ENCODE measurements around the gene JARID2. TPM values are rescaled to one million over a fixed set of nuclear protein-coding genes. Genes with fewer than 3 reads are reported as not detected.

Gene JARID2
- total RNA-seq, 2 donors from 2014 or later: 8.3 to 12.8 TPM

- ATAC-seq (ENCODE audit: insufficient number of reproducible peaks, low FRiP score, low read depth) (no peak), DNase-seq (ENCODE audit: low spot score) (no peak)
- TF ChIP-seq CTCF (IDR thresholded peaks at IDR 0.05): no peak
- Histone ChIP-seq H3K36me3 (no peaks in the 10 kb centered on the region), H3K27me3 (replicated peaks; ENCODE audit: insufficient read depth) (no peaks in the 10 kb centered on the region), H3K4me1 (ENCODE audit: control insufficient read depth in 1 of 2, low read depth in 2 of 2) (peaks cover 5 to 15% of the 10 kb centered on the region in 2 donors), H3K9me3 (no peaks in the 10 kb centered on the region), H3K4me3 (no peak overlapping the region), H3K27ac (no peak overlapping the region)
Measured at GRCh38 chr6:15346315-15346714, 100.4 kb downstream of the JARID2 start.

- peaks cover 10 to 27% of the 10 kb centered on the region in 2 donors for H3K4me1 ChIP-seq (ENCODE audit: control insufficient read depth in 1 of 2, low read depth in 2 of 2)
- no peak overlapping the region for H3K4me3 ChIP-seq
- H3K9me3 ChIP-seq: no peaks in the 10 kb centered on the region
- H3K27ac ChIP-seq: no peak overlapping the region
- DNase-seq (ENCODE audit: low spot score) (no peak), ATAC-seq (ENCODE audit: insufficient number of reproducible peaks, low FRiP score, low read depth) (no peak)
- no peaks in the 10 kb centered on the region for H3K27me3 ChIP-seq (replicated peaks; ENCODE audit: insufficient read depth)
- TF ChIP-seq CTCF (IDR thresholded peaks at IDR 0.05): no peak
- no peaks in the 10 kb centered on the region for H3K36me3 ChIP-seq
Measured at GRCh38 chr6:15348528-15348927, 102.7 kb downstream of the JARID2 start.

DNA sequence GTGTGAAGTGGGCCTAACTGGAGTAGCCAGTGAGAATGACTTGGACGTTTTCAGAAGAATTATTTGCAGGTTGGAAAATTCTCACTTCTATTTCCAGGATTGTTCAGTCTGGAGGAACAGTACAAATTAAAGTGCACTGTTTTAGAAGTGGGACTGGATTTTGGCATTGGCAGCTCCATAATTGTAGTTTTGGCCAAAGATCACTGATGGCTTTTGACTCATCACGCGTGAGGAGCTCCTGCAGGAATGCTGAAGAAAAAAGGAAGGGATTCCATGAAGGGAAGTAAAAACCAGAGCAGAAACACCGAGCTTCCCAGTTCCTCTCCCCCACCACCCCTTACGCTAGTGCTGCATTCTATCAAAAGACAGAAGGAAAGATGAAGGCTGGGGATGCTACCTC lies 103.5 kb downstream of the JARID2 start:
- Histone ChIP-seq H3K9me3 (no peaks in the 10 kb centered on the region), H3K36me3 (no peaks in the 10 kb centered on the region), H3K27ac (no peak overlapping the region), H3K27me3 (replicated peaks; ENCODE audit: insufficient read depth) (no peaks in the 10 kb centered on the region), H3K4me3 (no peak overlapping the region), H3K4me1 (ENCODE audit: control insufficient read depth in 1 of 2, low read depth in 2 of 2) (peaks cover 10 to 27% of the 10 kb centered on the region in 2 donors)
- ATAC-seq (ENCODE audit: insufficient number of reproducible peaks, low FRiP score, low read depth) (no peak), DNase-seq (ENCODE audit: low spot score) (no peak)
- TF ChIP-seq CTCF (IDR thresholded peaks at IDR 0.05): no peak

DNA sequence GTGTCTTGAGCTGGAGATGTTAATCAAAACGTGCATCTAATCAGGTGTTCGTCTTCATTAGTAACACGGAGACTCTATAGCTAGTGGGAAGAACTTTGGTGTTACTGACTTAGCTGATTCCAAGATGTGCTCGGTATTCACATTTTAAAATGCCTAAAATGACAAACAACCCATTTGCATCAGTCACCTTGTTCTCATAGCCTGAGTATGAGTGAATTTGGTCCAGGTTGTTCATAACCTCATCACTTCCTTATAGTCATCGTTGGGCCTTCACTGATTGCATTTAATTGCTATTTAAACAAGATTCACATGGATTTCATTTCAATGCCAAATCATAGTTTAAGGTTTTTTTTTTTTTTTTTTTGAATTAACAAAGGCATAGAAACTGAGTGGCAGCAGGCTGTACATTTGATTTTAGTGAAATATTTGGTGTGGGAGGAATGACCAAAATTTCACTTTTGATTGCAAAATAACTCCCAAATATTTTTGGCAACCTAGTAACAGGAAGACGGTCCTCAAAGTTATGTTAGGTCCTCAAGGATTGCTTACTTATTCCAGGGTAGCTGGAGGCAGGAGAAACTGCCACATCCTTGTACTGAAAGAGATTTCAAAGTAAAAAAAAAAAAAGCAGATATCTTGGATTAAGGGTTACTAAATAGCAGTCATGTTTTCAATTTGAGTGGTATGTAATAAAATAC lies 104.7 kb downstream of the JARID2 start:
- H3K9me3 ChIP-seq: no peaks in the 10 kb centered on the region
- H3K36me3 ChIP-seq: no peaks in the 10 kb centered on the region
- H3K4me3 ChIP-seq: no peak overlapping the region
- H3K4me1 ChIP-seq (ENCODE audit: control insufficient read depth in 1 of 2, low read depth in 2 of 2): peaks cover 10 to 27% of the 10 kb centered on the region in 2 donors
- no peak for TF ChIP-seq CTCF (IDR thresholded peaks at IDR 0.05)
- no peak for DNase-seq (ENCODE audit: low spot score)
- no peak overlapping the region for H3K27ac ChIP-seq
- ATAC-seq (ENCODE audit: insufficient number of reproducible peaks, low FRiP score, low read depth): no peak
- no peaks in the 10 kb centered on the region for H3K27me3 ChIP-seq (replicated peaks; ENCODE audit: insufficient read depth)

DNA sequence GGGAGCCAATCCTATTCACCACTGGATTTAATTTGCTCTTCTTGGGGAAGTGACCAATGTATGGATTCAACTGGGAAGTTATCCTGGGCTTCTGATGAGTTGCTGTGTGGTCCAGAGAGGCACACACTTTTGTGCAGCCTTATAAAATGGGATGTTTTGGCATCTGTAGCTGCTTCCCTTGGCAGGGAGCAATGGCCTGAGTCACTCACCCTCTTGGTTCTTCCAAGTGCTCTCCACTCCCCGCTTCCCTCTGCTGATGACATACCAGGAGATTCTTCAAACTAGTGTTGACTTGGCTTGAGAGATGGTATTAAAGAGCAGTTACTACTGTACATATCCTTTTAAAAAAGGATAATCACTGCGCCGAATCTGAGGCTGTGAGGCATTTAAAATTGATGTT lies 105.8 kb downstream of the JARID2 start:
- H3K27ac ChIP-seq: no peak overlapping the region
- H3K27me3 ChIP-seq (replicated peaks; ENCODE audit: insufficient read depth): no peaks in the 10 kb centered on the region
- H3K4me1 ChIP-seq (ENCODE audit: control insufficient read depth in 1 of 2, low read depth in 2 of 2): peaks cover 10 to 27% of the 10 kb centered on the region in 2 donors
- TF ChIP-seq CTCF (IDR thresholded peaks at IDR 0.05): no peak
- no peaks in the 10 kb centered on the region for H3K36me3 ChIP-seq
- H3K4me3 ChIP-seq: no peak overlapping the region
- DNase-seq (ENCODE audit: low spot score) (peak; percentile 20), ATAC-seq (ENCODE audit: insufficient number of reproducible peaks, low FRiP score, low read depth) (no peak)
- H3K9me3 ChIP-seq: no peaks in the 10 kb centered on the region

Measured in thoracic aorta (tissue), 2 donors.